T-helper 1 cell (primary cell): ENCODE results near the gene GAS7.

ENCODE experiments used
- DNase-seq, 5 donors: peaks; one replicate each; pipeline ENCODE4 v3.0.0-alpha.2; 2012 to 2020

Gene GAS7

DNA sequence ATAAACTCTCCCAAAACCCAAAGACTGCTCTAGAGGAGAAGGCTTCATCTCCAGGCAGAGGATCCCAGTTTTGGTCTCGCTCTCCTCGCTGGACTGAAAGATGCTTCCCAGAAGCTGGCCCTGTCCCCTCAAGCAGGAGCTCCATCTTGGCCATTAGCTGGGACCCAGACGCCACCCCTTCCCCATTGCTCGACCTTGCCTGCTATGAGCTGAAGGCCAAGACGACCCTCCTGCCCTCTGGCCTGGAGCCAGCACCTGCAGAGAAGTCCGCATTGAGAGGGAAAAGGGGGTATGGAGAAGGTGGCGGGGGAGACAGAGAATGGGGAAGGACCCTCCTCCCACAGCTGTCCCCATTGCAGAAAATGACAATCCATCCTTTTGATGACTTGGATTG is 289.8 kb downstream of the GAS7 start:
- DNase-seq, result no peak

DNA sequence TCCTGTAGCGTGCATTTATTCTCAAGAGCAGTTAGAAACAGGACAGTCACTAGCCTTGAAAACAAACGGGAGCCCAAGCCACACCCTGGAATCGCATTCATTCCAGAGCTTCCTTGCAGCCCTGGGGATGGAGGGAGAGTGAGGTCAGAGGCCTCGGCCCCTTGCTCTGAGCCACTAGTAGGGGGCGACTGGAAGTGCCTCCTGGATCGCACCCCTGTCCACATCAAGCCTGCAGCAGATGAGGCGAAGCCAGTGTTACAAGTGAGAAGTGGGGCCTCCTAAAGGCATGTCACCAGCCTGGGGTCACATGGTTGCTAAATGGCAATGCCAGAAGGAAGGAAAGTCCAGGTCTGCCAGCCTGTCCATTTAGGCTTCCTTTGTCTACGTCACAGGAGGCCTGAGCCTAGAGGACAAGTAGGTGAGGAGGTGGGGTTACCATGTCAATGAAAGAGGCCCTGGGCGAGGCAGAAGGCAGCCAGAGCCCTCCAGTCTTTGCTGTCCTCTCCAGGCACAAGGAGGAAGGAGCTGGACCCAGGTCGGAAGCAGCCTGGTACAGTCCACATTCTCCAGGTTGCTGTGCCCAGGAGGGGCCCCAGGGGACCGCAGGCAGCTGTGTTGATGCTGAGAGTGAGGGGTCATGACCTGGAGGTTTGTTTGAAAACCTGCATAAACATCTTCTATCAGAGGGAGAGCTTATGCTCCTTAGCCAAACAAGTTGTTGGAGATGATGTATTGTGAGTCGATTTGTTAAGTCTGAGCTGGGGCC is 290.3 kb downstream of the GAS7 start:
- DNase-seq, result no peak

DNA sequence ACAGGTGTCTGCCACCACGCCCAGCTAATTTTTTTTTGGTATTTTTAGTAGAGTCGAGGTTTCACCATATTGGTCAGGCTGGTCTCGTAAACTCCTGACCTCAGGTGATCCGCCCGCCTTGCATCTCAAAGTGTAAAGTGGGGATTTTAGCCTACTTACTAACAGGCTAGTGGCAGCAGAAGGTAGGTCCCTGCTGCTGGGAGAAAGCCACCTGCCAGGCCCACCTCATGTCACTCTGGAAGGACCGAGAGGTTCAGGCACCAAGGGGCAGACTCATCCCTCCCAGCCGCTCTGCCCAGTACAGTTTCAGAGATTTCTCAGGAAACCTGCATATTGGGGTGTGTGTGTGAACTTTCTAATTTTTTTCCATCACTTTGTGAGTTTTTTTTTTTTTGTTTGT is 291.3 kb downstream of the GAS7 start:
- DNase-seq, result no peak

DNA sequence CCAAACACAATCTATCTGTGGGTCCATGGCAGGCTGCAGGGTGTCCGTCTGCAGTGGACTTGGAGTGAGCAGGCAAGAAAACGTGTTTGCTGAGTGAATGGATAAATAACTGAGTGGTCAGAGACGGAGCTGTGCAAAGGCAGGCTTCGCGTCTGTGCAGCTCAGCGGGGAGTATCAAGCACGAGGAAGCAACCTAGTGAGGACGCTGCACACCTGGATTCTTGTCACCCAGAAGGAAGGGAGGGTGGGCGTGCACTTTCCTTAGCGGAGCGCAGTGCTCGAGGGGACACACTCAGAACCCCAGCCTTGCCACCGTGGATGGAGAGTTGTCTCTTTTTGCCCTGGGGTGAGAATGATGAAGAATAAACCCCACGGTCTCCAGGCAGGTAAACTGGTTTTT is 291.8 kb downstream of the GAS7 start:
- no peak for DNase-seq

DNA sequence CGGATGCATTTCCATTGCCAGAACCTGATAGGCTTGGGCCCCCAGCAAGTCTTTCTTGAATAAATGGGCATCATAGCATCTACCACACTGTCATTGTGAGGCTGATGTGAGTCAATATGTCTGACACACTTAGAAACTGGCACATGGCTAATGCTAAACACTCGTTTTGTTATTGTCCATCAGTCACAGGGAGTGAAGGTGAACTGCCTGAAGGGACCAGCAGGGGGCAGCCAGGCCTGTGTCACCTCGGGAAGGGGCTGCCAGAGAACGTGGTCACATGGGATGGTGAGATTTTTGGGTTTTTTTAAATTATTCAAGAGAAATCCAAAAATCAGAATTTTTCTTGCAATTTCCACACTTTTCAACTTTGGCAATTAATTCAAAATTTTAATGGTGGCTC is 292.5 kb downstream of the GAS7 start:
- no peak for DNase-seq

DNA sequence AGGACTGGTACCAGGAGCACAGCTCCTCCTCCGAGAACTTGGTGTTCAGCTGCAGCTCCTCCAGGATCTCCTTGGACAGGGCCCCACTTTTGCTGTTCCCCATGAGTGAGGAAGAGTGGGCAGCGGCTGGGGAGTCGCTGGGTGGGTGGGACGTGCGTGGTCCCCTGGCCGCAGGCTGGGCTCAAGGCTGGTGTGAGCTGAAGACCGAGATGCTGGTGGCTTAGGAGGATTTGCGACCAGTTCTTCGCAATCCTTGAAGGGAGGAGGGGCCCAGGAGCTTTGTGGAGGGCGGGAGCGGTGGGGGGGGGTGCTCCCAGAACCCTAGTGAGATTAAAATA is 293.4 kb downstream of the GAS7 start, which contains the start of gene RCVRN:
Gene RCVRN, minus strand, starts transcription at position 194 of the 338 bp plus-strand sequence. Its CDS starts 91 bp downstream, at position 103.
- no peak for DNase-seq

DNA sequence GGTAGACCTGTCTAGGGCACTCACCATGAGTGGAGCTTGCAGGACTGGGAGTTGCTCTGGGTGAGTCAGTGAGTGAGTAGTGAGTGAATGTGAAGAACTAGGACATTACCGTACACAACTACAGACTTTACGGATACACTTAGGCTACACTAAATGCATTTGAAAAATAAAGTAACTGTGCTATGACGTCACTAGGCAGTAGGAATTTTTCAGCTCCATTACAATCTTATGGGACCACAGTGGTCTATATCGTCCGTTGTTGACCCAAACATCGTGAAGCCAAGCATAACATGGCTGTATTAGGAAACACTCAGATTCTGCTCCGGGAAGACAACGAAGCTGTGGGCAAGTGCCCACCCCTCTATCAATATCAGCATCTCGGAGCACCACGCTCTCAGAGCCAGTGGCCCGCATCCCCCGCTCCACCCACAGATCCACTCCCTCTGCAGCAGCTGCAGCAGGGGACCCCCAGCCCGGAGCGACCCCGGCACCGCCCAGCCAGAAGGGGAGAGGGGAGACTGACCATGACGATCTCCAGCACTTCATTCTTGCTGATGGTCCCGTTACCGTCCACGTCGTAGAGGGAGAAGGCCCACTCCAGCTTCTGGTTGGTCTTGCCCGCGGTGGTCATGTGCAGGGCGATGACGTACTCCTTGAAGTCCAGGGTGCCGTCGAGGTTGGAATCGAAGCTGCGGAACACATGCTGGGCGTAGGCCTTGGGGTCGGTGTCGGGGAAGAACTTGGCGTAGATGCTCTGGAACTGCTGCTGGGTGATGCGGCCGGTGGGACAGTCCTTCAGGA is 293.9 kb downstream of the GAS7 start:
- DNase-seq, result no peak

DNA sequence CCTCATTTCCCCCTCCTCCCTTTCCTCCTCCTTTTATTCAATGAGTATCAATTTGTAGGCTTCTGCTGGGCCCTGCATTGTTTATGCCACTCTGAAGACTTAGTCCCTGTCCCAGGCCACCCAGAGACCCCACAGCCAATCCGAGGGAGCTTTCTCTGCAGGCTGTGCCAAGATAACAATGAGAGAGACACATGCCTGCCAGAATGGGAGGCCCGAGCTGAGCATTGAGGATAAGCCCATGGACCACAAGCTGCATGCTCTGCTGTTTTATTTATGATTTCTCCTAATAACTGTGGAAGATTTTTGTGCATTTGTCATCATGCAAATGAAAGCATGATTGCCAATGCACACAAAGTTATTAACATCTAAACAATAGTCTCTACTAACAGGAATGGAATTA is 296.3 kb downstream of the GAS7 start:
- no peak for DNase-seq

DNA sequence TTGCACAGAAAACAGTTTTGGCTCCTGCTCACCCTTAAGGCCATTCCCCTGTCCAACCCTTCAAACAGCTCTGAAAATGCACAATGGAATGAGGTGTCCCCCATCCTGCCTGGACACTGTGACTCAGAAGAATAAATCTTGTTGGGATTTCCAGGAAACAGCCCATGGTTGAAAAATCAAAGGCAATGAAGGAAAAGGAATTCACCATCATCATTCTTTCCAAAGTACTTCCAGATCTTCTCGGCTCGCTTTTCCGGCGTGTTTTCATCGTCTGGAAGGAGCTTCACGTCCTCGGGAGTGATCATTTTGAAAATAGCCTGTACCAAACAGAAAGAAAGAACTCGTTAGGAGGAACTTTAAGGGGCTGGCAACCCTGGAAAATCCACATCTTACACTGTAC is 297.6 kb downstream of the GAS7 start:
- DNase-seq, result no peak

DNA sequence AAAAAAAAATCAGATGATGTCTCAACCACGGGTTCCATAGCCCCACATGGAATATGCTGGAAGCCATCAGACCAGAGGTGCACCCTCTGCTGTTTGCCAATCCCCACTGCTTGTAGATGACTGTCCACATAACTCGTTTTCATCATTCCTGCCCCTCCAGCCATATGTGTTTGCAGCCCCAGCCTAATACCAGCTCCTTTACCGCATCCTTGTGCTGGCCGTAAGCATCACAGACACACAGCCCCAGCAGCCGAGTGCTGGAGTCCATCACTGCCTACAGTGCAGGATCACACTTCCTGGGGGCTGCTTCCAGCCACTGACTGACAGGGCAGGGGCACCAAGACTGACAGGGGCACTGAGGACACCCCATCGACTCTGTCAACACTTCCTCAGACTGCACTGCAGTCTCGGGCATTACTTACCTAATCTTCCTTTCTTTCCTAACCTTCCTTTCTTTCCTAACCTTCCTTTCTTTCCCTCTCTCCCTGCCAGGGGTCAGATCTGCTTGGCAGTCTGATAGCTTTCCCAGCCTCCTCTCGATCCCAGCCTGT is 298.3 kb downstream of the GAS7 start:
- no peak for DNase-seq

DNA sequence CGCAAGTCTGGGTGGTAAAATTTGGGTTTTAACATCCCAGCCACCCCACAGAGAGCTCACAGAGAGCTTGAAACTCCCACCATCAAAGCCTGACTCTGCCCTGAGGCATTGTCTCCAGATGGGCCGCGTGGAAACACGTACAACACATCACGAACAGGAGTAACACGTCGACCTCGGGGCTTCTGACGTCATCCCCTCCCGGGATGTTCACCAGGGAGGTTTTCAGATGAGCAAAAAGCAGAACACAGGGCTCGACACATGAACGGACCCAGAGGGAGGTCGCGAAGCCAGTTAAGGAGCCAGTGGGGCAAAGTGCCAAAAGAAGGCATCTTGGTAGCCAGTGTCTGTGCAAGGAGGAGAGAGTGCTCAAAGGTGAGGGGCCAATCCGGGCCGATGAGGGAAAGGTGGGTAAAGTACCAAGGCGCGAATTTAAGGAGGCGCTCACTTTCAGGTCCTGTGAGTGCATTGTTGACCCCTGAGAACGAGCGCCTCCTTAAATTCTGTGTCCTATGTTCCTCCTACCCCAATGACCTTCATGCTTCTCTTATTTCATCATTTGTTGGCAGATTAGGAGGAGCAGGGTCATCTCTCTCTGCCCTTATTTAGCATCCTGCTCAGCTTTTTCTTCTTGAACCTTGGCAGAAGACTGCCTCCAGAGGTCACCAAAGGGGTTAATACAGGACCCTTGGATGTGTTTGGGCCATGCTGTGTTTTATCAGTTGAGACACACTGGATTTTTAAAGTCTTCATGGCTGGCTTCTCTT is 298.9 kb downstream of the GAS7 start:
- no peak for DNase-seq

DNA sequence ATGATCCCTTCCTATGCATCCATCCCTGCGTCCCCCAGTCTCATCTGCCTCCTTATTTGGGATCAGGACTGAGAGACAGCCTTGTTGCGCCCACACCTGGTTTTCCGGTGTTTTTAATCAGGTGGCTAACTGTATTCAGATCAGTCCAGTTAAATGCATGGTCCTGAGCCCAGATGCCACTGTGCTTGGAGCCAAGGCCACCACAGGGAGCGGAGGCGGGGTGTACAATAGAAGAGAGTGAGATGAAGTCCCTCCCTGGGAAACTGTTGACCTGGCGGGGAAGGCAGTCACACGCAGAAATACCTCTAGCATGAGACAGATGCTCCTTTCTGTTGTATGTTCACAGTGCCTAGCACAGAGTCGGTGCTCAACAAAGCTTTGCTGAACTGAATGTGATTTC is 299.6 kb downstream of the GAS7 start:
- no peak for DNase-seq

DNA sequence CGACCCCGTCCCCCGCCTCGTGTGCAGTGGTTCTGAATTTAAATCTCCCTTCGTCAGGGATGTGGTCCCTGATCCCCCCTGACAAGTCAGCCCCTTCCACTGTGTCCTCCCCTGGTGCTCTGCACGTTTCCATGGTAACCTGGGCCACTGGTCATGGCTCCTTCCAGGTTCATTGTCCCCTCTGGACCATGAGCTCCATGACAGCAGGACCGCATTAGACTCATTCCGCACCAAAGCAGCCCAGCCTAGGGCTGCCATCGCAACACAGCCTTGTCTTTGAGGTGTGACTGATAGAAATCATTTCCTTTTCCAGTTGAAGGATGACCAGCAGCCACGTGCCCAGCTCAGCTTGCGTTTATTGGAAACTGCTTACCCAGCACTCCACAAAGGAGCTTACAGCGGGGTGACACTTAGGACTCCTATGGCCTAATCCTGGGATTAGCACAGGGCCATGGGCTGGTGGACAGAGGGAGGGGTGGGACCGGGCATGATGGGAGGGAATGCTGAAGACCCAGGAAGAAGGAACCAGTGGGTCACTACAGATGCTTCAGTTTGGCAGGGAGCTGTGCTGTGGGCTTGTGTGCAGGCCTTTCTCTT is 300.9 kb downstream of the GAS7 start:
- DNase-seq, result no peak

DNA sequence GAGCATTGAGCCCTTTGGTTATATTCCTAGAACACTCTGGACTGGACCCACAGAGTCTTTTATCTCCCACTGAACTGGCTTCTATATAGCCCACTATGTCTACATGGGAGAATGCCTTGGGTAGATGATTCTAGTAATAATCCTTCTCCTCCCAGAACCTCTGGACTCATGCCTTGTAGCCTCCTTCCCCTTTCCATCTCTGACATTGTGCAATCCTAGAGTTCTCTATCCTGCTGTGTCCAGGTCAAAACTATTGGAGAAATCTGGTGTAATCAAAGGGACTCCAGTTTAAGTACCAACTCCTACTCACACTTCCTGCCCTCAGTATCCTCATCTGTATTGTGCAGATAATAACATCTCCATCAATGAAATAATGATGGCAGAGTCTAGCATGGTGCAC is 302.5 kb downstream of the GAS7 start:
- DNase-seq, result no peak

DNA sequence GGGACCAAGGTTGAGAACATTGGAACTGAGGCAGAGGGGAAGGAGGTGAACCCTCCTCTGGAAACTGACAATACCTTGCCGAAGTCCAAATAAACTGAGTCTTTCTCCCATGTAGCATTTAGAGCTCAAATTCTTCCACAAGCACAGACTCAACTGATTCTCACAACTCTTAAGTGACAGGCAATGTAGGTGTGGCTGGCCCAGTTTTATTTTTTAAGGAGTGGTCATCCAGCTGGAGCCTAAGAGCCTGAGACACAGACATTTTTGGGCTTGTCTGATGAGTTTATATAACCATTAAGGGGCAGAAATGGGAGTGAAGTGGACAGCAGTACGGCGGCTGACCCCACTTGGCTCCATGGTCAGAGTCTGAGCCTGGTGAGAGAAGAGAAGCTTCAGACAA is 304.2 kb downstream of the GAS7 start:
- no peak for DNase-seq

DNA sequence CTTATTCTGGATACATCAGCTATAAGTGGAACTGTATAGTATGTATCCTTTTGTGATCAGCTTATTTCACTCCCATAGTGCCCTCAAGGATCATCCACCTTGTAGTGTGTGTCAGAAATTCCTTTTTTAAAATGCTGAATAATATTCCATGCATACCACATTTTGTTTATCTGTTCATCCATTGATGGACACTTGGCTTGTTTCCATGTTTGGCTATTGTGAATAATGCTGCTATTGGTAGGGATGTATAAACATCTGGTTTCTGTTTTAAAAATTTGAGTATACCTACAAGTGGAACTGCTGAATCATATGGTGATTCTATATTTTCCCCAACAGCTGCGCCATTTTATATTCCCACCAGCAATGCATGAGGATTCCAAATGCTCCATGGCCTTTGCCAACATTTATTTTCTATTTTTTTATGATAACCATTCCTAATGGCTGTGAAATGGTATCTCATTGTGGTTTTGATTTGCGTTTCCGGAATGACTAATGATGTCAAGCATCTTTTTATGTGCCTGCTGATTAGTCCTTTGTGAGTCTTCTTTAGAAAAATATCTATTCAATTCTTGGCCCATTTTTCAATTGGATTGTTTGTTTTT is 304.9 kb downstream of the GAS7 start:
- no peak for DNase-seq

DNA sequence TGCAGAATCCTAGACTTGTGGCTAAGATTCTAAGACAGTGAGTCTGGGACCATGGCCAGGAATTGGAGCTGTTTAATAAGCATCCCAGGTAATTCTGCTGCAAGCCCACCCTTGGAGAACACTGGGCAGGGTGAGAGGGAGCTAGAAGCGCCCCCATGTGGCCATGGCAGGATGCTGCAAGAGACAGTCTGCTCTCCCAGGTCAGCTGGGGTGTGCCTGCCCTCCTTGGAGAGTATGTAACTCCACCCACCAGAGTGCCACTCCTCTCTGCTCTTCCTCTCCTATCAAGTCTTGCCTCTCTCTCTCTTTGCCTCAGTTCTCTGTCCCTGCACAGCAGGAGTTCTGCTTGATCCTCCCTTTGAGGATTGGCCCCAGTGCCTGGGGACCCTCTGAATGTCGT is 308.3 kb downstream of the GAS7 start:
- no peak for DNase-seq

DNA sequence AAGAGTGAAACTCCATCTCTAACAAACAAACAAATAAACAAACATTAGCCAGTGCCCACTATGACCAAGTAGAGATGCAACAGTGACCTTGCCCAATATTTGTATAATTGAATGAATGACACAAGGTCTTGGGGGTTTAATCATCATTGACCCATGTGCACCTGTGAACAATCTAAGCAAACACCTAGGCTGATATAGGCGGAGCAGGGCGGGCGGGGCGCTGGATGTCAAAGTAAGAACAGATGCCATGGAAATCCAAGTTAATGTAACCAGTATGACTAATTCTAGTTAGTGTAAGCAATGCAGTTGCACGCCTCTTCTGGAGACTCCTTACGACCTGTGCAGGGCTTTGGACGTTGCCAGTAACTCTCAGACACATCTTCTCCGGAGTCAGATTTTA is 310.9 kb downstream of the GAS7 start:
- no peak for DNase-seq

DNA sequence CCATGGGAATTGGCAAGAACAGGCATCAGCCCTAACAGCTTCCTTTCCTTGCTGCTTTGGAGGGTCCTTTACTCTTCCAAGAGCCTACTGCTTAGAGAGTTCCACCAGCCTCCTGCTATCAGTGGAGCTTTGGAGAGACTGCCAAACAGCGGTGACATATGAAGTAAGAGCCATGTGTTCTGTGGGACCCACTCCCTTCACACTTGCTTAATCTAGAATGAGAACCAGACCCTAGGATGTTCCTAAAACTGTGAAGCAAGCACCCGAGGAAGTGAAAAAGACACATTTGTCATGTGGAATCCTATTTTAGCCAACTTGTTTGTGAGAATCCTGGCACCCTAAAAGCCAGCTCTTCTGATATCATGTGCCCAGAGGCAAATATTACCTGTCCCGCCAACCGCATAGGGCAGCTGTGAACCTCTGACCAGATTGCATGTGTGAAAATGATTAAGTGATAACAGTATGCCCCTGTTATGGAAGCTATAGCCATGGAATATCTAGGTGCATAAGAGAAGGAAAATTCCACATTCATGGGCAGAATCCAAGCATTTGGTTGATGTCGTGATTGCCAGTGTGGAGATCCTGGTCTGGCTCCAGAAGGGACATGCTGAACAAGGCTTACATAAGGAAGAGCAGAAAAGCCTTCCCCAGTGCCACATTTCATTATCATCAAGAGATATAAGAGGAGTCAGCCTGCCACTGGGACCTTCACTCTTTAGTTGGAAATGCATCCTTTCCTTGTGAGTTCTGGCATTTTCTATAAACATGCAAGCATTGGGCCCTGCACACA is 312.1 kb downstream of the GAS7 start:
- DNase-seq, result no peak

DNA sequence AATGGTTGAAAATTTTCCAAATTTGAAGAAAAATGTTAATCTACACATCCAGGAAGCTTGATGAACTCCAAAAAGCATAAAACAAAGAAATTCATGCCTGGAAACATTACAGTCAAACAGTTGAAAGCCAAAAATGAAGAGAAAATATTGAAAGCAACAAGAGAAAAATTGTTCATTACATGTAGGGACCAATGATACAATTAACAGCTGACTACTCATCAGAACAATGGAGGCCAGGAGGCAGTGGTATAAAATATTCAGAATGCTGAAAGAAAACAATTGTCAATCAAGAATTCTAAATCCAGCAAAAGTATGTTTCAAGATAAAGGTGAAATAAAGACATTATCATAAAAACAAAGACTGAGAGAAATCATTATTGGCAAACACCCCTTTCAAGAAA is 315.0 kb downstream of the GAS7 start:
- no peak for DNase-seq

DNA sequence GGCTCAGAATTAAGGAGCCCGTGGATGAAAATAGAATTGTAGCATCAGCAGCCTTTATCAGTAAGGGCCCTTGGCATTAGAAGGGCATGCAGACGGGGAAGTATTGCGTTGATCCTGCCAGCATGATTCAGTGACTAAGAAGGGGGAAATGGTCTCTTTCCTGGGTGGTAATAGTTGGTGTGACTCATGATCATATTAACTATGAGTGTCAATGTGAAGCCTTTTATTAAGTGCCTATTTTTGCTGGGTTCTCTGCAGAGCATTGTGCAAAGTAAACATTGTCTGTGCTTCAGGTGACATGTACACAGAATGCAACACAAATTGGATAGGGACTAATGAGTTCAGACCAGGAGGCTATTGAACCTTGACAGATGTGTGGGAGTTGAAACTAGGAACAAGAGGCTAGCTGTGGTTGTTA is 317.8 kb downstream of the GAS7 start:
- DNase-seq, result no peak
